IMR-90 (cell line): ENCODE results near the gene RFT1. TPM values are rescaled to one million over a fixed set of nuclear protein-coding genes. Genes with fewer than 3 reads are reported as not detected.

Experiments
- ATAC-seq: fragments of 200-7000 bp; cut with Tn5 transposase; 2 replicates; pipeline ENCODE4 v1.9.1; 2020; ENCODE audit warnings: low read depth, mild to moderate bottlenecking, moderate library complexity
- BruUV-seq: library from RNA; stranded (reverse); fragments of 400-500 nt; replicated peaks from 2 replicates; lab custom pipeline; 2021; lab: Mats Ljungman, UMichigan
- CTCF ChIA-PET: fragments of 300-600 bp; formaldehyde crosslinking; extraction: SDS; loops from one replicate; lab custom pipeline; 2021; ENCODE audit warnings: antibody characterized with exemption; lab: Yijun Ruan, JAX
- POLR2A ChIA-PET: fragments of 300-600 bp; sonication (Branson Sonifier 250); formaldehyde crosslinking; loops from one replicate; lab custom pipeline; 2022; ENCODE audit warnings: antibody characterized with exemption; ENCODE audit not compliant: unreplicated experiment; lab: Charles Lee
- DNase-seq: peaks from one replicate; pipeline ENCODE4 v3.0.0; 2013
- H2AFZ ChIP-seq: replicated peaks from 2 replicates; pipeline ENCODE3; 2013; ENCODE audit warnings: low read length, mild to moderate bottlenecking; ENCODE audit not compliant: poor library complexity
- H2AK5ac ChIP-seq: 2 replicates; pipeline ENCODE4 v1.6.1; 2013; ENCODE audit warnings: low read depth, low read length, inconsistent platforms
- H2AK9ac ChIP-seq: replicated peaks from 2 replicates; pipeline ENCODE3; 2013; ENCODE audit warnings: mild to moderate bottlenecking, low read depth, low read length, moderate library complexity; ENCODE audit not compliant: poor library complexity
- H2BK120ac ChIP-seq: 2 replicates; pipeline ENCODE4 v1.6.1; 2013; ENCODE audit warnings: low read depth, low read length, inconsistent platforms
- H2BK15ac ChIP-seq: 3 replicates; pipeline ENCODE4 v1.6.1; 2013; ENCODE audit warnings: low read depth, low read length, inconsistent platforms
- H2BK20ac ChIP-seq: 2 replicates; pipeline ENCODE4 v1.6.1; 2013; ENCODE audit warnings: low read depth, mild to moderate bottlenecking, inconsistent platforms, low read length, moderate library complexity
- H2BK5ac ChIP-seq: 2 replicates; pipeline ENCODE4 v1.6.1; 2013; ENCODE audit warnings: mild to moderate bottlenecking, low read depth, low read length, inconsistent platforms; ENCODE audit not compliant: poor library complexity, severe bottlenecking
- H3K14ac ChIP-seq: replicated peaks from 2 replicates; pipeline ENCODE4 v1.6.1; 2013; ENCODE audit warnings: low read depth, low read length, inconsistent platforms
- H3K18ac ChIP-seq: 2 replicates; pipeline ENCODE4 v1.6.1; 2013; ENCODE audit warnings: low read depth, low read length, control low read depth
- H3K23ac ChIP-seq: 2 replicates; pipeline ENCODE4 v1.6.1; 2013; ENCODE audit warnings: low read depth, low read length, inconsistent platforms
- H3K27ac ChIP-seq: 2 replicates; pipeline ENCODE4 v1.5.1; 2013; ENCODE audit warnings: mild to moderate bottlenecking, control low read depth, low read length; ENCODE audit not compliant: insufficient read depth
- H3K27me3 ChIP-seq: 2 replicates; pipeline ENCODE4 v1.6.1; 2013; ENCODE audit warnings: low read length; ENCODE audit not compliant: control insufficient read depth, insufficient read depth
- H3K36me3 ChIP-seq: 2 replicates; pipeline ENCODE4 v1.6.1; 2013; ENCODE audit warnings: low read length, mixed read lengths; ENCODE audit not compliant: control insufficient read depth, insufficient read depth
- H3K4ac ChIP-seq: 2 replicates; pipeline ENCODE4 v1.6.1; 2013; ENCODE audit warnings: low read depth, low read length, inconsistent platforms
- H3K4me1 ChIP-seq: 2 replicates; pipeline ENCODE4 v1.6.1; 2013; ENCODE audit warnings: low read length, mixed read lengths; ENCODE audit not compliant: control insufficient read depth, insufficient read depth
- H3K4me2 ChIP-seq: 2 replicates; pipeline ENCODE4 v1.6.1; 2013; ENCODE audit warnings: low read depth, mild to moderate bottlenecking, control low read depth, low read length, moderate library complexity
- H3K4me3 ChIP-seq: 2 replicates; pipeline ENCODE4 v1.5.1; 2013; ENCODE audit warnings: low read depth, mild to moderate bottlenecking, control low read depth, low read length, moderate library complexity; ENCODE audit not compliant: insufficient read depth
- H3K56ac ChIP-seq: 2 replicates; pipeline ENCODE4 v1.6.1; 2013; ENCODE audit warnings: low read length, inconsistent platforms; ENCODE audit not compliant: insufficient read depth; ENCODE audit errors: extremely low read depth
- H3K79me1 ChIP-seq, 2 experiments: 2 replicates each; pipeline ENCODE4 v1.6.1; 2013; ENCODE audit warnings: low read length in 2 of 2, inconsistent platforms in 1 of 2, low read depth in 1 of 2
- H3K9ac ChIP-seq: 2 replicates; pipeline ENCODE4 v1.6.1; 2013; ENCODE audit warnings: low read depth, low read length, control low read depth
- H3K9me1 ChIP-seq: 2 replicates; pipeline ENCODE4 v1.6.1; 2013; ENCODE audit warnings: low read length, inconsistent platforms; ENCODE audit not compliant: insufficient read depth
- H3K9me3 ChIP-seq: 2 replicates; pipeline ENCODE4 v1.6.1; 2013; ENCODE audit warnings: low read length; ENCODE audit not compliant: control insufficient read depth, insufficient read depth
- H4K20me1 ChIP-seq: 2 replicates; pipeline ENCODE4 v1.6.1; 2013; ENCODE audit warnings: low read length, inconsistent platforms; ENCODE audit not compliant: insufficient read depth
- H4K5ac ChIP-seq: 2 replicates; pipeline ENCODE4 v1.6.1; 2013; ENCODE audit warnings: mild to moderate bottlenecking, low read depth, low read length, control low read depth
- H4K8ac ChIP-seq, 2 experiments: 2 replicates each; pipeline ENCODE4 v1.6.1; 2013; ENCODE audit warnings: low read depth in 2 of 2, low read length in 2 of 2, control low read depth in 1 of 2, inconsistent platforms in 1 of 2
- H4K91ac ChIP-seq: 2 replicates; pipeline ENCODE4 v1.6.1; 2013; ENCODE audit warnings: low read depth, low read length, inconsistent platforms; ENCODE audit not compliant: insufficient read depth
- BHLHE40 ChIP-seq: fragments of 150-350 bp; IDR thresholded peaks from 2 replicates; pipeline ENCODE4 v1.6.1; 2016; ENCODE audit warnings: mild to moderate bottlenecking, low read depth, low read length
- CEBPB ChIP-seq: IDR thresholded peaks from 2 replicates; pipeline ENCODE4 v1.6.1; 2012; ENCODE audit warnings: low read depth, low read length, improper control_type of control experiment
- CHD1 ChIP-seq: IDR thresholded peaks from 2 replicates; pipeline ENCODE4 v1.6.1; 2012; ENCODE audit warnings: low read depth, low read length, improper control_type of control experiment
- CTCF ChIP-seq: conservative IDR thresholded peaks from 2 replicates; pipeline ENCODE4 v1.5.1; 2012; ENCODE audit warnings: mild to moderate bottlenecking, low read depth, low read length, improper control_type of control experiment
- ELK1 ChIP-seq: fragments of 150-350 bp; IDR thresholded peaks from 2 replicates; pipeline ENCODE4 v1.6.1; 2016; ENCODE audit warnings: low read depth, mild to moderate bottlenecking, low read length, moderate library complexity, borderline replicate concordance
- FOS ChIP-seq: fragments of 150-350 bp; IDR thresholded peaks from 2 replicates; pipeline ENCODE4 v1.6.1; 2016; ENCODE audit warnings: low read depth, low read length
- MAFK ChIP-seq: IDR thresholded peaks from 2 replicates; pipeline ENCODE4 v1.6.1; 2012; ENCODE audit warnings: low read depth, low read length, improper control_type of control experiment
- MAZ ChIP-seq: IDR thresholded peaks from 2 replicates; pipeline ENCODE4 v1.6.1; 2012; ENCODE audit warnings: low read depth, mild to moderate bottlenecking, low read length, improper control_type of control experiment, moderate library complexity, borderline replicate concordance
- MXI1 ChIP-seq: IDR thresholded peaks from 2 replicates; pipeline ENCODE4 v1.6.1; 2012; ENCODE audit warnings: low read depth, mild to moderate bottlenecking, low read length, moderate library complexity, borderline replicate concordance
- NFE2L2 ChIP-seq: fragments of 150-350 bp; IDR thresholded peaks from 2 replicates; pipeline ENCODE4 v1.6.1; 2016; ENCODE audit warnings: low read depth, mild to moderate bottlenecking, low read length
- POLR2A ChIP-seq: IDR thresholded peaks from 2 replicates; pipeline ENCODE4 v1.6.1; 2012; ENCODE audit warnings: mild to moderate bottlenecking, low read depth, low read length
- RAD21 ChIP-seq: IDR thresholded peaks from 2 replicates; pipeline ENCODE4 v1.6.1; 2012; ENCODE audit warnings: low read length, improper control_type of control experiment
- RCOR1 ChIP-seq: IDR thresholded peaks from 2 replicates; pipeline ENCODE4 v1.6.1; 2012; ENCODE audit warnings: mild to moderate bottlenecking, low read length, improper control_type of control experiment; ENCODE audit not compliant: insufficient replicate concordance
- RFX5 ChIP-seq: IDR thresholded peaks from 2 replicates; pipeline ENCODE4 v1.8.0; 2012; ENCODE audit warnings: low read depth, mild to moderate bottlenecking, low read length, moderate library complexity
- SMC3 ChIP-seq: fragments of 150-350 bp; IDR thresholded peaks from 2 replicates; pipeline ENCODE4 v1.6.1; 2016; ENCODE audit warnings: low read depth, mild to moderate bottlenecking, antibody characterized with exemption, low read length, moderate library complexity
- USF2 ChIP-seq: fragments of 150-350 bp; IDR thresholded peaks from 2 replicates; pipeline ENCODE4 v1.6.1; 2017; ENCODE audit warnings: mild to moderate bottlenecking, antibody characterized with exemption, low read length, low read depth
- WGBS, 2 experiments: methylation state at CpG; one replicate each; pipeline versions ENCODE4 v1.1.5 to v1.1.7; 2013; ENCODE audit warnings: missing lambda C conversion rate in 2 of 2; ENCODE audit not compliant: insufficient read length in 1 of 2; ENCODE audit errors: extremely low coverage in 2 of 2; 5-methylcytosine and 5-hydroxymethylcytosine counted together
- dilution Hi-C: fragments of 300-500 bp; cut with HindIII; formaldehyde crosslinking; loops from one replicate; pipeline ENCODE4 v1.14.3; 2018; ENCODE audit warnings: low sequenced_read_pairs; ENCODE audit not compliant: unreplicated experiment
- in situ Hi-C: fragments of 300-500 bp; cut with MboI; formaldehyde crosslinking; loops from 3 replicates; pipeline ENCODE4 v1.14.3; 2019; ENCODE audit warnings: low sequenced_read_pairs, inconsistent platforms, mixed read lengths
- intact Hi-C: fragments of 100-400 bp; cut with micrococcal nuclease; formaldehyde crosslinking; loops from 2 replicates; pipeline ENCODE4 v1.10.0; 2022
- polyA plus RNA-seq, 3 experiments: library from polyadenylated mRNA; depleted of rRNA; stranded (reverse); fragments of >200 nt; gene quantifications; 2 replicates each; pipeline ENCODE4 v1.2.3, GENCODE V29; 2012; ENCODE audit warnings: low replicate concordance in 1 of 3
- total RNA-seq: library from RNA; depleted of rRNA; stranded (reverse); fragments of >200 nt; gene quantifications from 2 replicates; pipeline ENCODE4 v1.2.3, GENCODE V29; 2012

Gene RFT1
- total and polyA plus RNA-seq, 2 of the 4 experiments (the other 2 are of a cell fraction) = 14.5 to 23.5 TPM

- dilution Hi-C loops = no loop called here
- Histone ChIP-seq H2AK9ac (no peak overlapping the region), H3K27ac (no peak overlapping the region), H3K27me3 (no peaks in the 10 kb centered on the region), H3K4ac (no peak overlapping the region), H3K9me3 (no peaks in the 10 kb centered on the region), H3K14ac (no peak overlapping the region), H3K9ac (no peak overlapping the region), H3K4me2 (no peak overlapping the region), H4K91ac (no peak overlapping the region), H2BK20ac (no peak overlapping the region), H3K4me1 (peaks cover 8% of the 10 kb centered on the region), H2BK15ac (no peak overlapping the region), H3K36me3 (peaks cover 3% of the 10 kb centered on the region; the same call in 1 of the 2 replicates), H3K56ac (no peak overlapping the region), H3K4me3 (no peak overlapping the region), H3K23ac (no peak overlapping the region), H2AFZ (no peak overlapping the region), H4K20me1 (peaks cover 4% of the 10 kb centered on the region; the same call in 1 of the 2 replicates), H3K79me1 (peaks cover 13 to 72% of the 10 kb centered on the region in 2 experiments; a peak in 3 of 4 replicates), H2BK5ac (no peak overlapping the region), H2AK5ac (no peak overlapping the region), H3K9me1 (peaks cover 18% of the 10 kb centered on the region), H3K18ac (no peak overlapping the region), H4K5ac (no peak overlapping the region), H2BK120ac (no peak overlapping the region), H4K8ac (no peak overlapping the region)
- WGBS, 2 experiments = 100% methylated on average over 1 of the region's 9 CpGs; no CpG with 5 or more reads in 1 of the 2 experiments
- intact Hi-C loops = no loop called here
- DNase-seq (no peak), ATAC-seq (no peak)
- in situ Hi-C loops = no loop called here
- POLR2A ChIA-PET = no interaction called here
- BruUV-seq = no TSS peak
- TF ChIP-seq MAZ (no peak), POLR2A (no peak), BHLHE40 (no peak), USF2 (no peak), CTCF (no peak), CHD1 (no peak), ELK1 (no peak), SMC3 (no peak), NFE2L2 (no peak), CEBPB (no peak), RAD21 (no peak), MAFK (no peak), RFX5 (no peak), FOS (no peak), RCOR1 (no peak), MXI1 (no peak)
- CTCF ChIA-PET = no interaction called here
Observed at GRCh38 chr3:53169832-53170324, 39.6 kb upstream of the RFT1 start.
